HG02623 (cell line): ENCODE results near the gene LRP4.

ENCODE experiments used
- ATAC-seq: cut with Tn5 transposase; IDR thresholded peaks from one replicate; pipeline ENCODE4 v1.9.1; 2021; ENCODE audit warnings: moderate library complexity; ENCODE audit not compliant: unreplicated experiment

The LRP4 gene

GRCh38 chr11:46918788-46919513 lies 601 bp upstream of the LRP4 start:
- ATAC-seq: no peak

GRCh38 chr11:46917762-46918082 lies 628 bp downstream of the LRP4 start:
- ATAC-seq: no peak

- no peak for ATAC-seq
Measured at GRCh38 chr11:46917109-46917761, 1.1 kb downstream of the LRP4 start.

- ATAC-seq: no peak
Measured at GRCh38 chr11:46916286-46917108, 1.9 kb downstream of the LRP4 start.

GRCh38 chr11:46914910-46915309 lies 3.4 kb downstream of the LRP4 start:
- ATAC-seq: no peak

GRCh38 chr11:46914363-46914762 lies 4.0 kb downstream of the LRP4 start:
- ATAC-seq: no peak

GRCh38 chr11:46913484-46913883 lies 4.9 kb downstream of the LRP4 start:
- ATAC-seq: no peak

GRCh38 chr11:46912526-46913150 lies 5.7 kb downstream of the LRP4 start:
- no peak for ATAC-seq

GRCh38 chr11:46907606-46908005 lies 10.7 kb downstream of the LRP4 start:
- ATAC-seq: no peak

GRCh38 chr11:46906609-46907041 lies 11.7 kb downstream of the LRP4 start:
- ATAC-seq: no peak

- ATAC-seq: no peak
Measured at GRCh38 chr11:46905806-46906205, 12.5 kb downstream of the LRP4 start.

GRCh38 chr11:46903846-46904245 lies 14.5 kb downstream of the LRP4 start:
- ATAC-seq: no peak

- no peak for ATAC-seq
Measured at GRCh38 chr11:46902694-46903093, 15.7 kb downstream of the LRP4 start.

- ATAC-seq: no peak
Measured at GRCh38 chr11:46901156-46901555, 17.2 kb downstream of the LRP4 start.

GRCh38 chr11:46900091-46900746 lies 18.1 kb downstream of the LRP4 start:
- no peak for ATAC-seq

GRCh38 chr11:46899501-46900025 lies 18.8 kb downstream of the LRP4 start:
- no peak for ATAC-seq

GRCh38 chr11:46898396-46899095 lies 19.8 kb downstream of the LRP4 start:
- no peak for ATAC-seq

GRCh38 chr11:46896719-46897406 lies 21.5 kb downstream of the LRP4 start:
- no peak for ATAC-seq

- ATAC-seq: no peak
Measured at GRCh38 chr11:46895821-46896220, 22.5 kb downstream of the LRP4 start.
